D721Med (cell line): ENCODE results near the gene RRP1.

Experiments used
- DNase-seq: peaks from one replicate; pipeline ENCODE4 v3.0.0; 2011; ENCODE audit warnings: low spot score; ENCODE audit not compliant: insufficient read length
- FAIRE-seq: peaks from 2 replicates; lab custom pipeline; 2011; peaks lifted over from hg19 to GRCh38; lab: Jason Lieb, UNC
- TF ChIP-seq, protein P1 (sequence below): IDR thresholded peaks from 2 replicates; pipeline ENCODE4 v1.5.1; 2012; ENCODE audit warnings: mild to moderate bottlenecking, control low read depth; ENCODE audit not compliant: insufficient read depth; ENCODE audit errors: missing control alignments

The RRP1 gene

DNA sequence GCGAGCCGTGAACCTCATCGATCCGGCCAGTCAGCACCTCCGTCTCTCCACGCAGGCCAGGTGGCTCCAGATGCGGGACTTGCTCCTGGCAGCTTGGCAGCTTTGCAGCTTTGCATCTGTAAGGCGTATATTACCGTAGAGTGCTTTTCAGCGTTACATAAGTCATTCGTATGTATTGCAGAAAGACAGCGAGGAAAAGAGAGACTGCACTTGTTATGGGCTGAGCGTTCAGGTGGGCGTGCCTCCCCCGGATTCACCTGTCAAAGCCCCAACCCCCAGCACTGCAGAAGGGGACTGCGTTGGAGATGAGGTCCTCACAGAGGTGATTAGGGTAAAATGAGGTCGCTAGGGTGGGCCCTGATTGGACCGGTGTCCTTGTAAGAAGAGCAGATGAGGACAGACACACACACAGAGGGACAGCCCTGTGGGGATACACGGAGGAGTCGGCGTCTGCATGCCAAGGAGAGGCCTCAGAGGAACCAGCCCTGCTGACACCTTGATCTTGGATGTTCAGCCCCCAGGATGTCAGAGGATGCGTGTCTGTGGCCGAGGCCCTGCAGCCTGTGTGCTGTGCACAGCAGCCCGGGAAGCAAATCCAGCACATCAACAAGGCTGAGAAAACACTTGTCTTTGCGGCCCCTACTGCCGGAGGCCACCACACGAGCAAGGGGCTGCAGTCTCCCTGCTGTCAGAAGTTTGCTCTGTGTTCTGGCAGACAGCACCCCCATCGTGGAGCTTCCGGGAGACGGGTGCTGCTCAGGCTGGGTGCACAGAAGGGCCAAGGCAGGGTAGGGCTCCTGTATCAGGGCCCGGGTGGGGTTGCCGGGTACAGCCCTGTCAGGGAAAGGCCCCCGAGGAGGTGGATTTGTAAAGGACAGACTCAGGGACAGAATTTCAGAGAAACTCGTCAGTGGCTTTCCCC is 64.7 kb downstream of the RRP1 start:
- FAIRE-seq (no peak), DNase-seq (no peak)
- TF ChIP-seq, protein P1, sequence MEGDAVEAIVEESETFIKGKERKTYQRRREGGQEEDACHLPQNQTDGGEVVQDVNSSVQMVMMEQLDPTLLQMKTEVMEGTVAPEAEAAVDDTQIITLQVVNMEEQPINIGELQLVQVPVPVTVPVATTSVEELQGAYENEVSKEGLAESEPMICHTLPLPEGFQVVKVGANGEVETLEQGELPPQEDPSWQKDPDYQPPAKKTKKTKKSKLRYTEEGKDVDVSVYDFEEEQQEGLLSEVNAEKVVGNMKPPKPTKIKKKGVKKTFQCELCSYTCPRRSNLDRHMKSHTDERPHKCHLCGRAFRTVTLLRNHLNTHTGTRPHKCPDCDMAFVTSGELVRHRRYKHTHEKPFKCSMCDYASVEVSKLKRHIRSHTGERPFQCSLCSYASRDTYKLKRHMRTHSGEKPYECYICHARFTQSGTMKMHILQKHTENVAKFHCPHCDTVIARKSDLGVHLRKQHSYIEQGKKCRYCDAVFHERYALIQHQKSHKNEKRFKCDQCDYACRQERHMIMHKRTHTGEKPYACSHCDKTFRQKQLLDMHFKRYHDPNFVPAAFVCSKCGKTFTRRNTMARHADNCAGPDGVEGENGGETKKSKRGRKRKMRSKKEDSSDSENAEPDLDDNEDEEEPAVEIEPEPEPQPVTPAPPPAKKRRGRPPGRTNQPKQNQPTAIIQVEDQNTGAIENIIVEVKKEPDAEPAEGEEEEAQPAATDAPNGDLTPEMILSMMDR: no peak
